COLO668 (cell line): ENCODE measurements around the gene CLCN4.

Experiments
- DNase-seq: peaks from one replicate; lab custom pipeline; 2025; ENCODE audit not compliant: unreplicated experiment; lab: John Stamatoyannopoulos, UW

CLCN4 gene

DNA sequence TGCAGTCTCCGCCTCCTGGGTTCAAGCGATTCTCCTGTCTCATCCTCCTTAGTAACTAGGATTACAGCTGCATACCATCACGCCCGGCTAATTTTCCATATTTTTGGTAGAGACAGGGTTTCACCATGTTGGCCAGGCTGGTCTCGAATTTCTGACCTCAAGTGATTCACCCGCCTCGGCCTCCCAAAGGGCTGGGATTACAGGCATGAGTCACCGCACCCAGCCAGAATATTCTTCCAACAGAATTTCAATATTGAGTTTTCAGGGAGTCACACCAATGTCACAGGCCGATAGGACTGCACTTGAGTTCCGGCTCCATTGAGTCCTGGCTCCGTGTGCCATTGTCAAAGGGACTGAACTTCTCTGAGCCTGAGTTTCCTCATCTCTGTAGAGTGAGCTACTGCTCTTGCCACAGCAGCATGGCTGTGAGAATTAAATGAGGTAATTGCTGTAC is 82.9 kb downstream of the CLCN4 start:
- no peak for DNase-seq

DNA sequence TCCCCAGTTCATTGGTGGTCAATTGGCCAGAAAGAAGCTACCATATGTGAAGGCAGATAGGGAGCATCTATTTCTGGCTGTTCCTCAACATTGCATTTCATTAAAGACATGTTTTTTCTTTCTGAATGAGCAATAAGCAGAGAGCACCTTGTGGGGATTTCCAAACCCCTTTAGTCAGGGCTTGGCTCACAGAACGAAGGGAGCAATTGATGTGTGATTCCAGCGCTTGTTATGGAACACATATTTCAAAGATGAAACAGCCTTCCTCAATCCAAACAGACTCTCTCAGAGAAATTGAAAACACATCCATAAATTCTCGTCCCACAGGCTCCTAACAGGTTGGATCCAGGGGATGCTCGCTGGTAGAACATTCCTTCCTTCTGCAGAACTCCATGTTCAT is 84.1 kb downstream of the CLCN4 start:
- DNase-seq, result no peak

DNA sequence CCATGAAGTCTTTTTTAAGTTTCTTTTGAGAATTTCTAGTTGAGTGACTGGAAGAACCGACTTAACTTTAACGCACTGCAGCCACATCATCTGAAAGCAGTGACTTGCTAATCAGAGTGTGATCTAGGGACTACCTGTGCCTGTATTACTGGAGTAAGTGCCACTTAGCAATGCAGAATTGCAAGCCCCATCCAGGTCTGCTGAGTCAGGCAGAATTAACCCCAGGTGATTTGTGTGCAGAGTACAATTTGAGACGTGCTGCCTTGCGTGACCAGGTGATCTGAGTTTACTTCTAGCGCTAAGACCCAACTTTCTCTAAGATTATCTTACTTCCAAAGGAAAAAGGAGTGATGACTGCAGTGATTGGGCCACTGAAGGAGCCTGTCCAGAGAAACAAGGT is 85.3 kb downstream of the CLCN4 start:
- no peak for DNase-seq

DNA sequence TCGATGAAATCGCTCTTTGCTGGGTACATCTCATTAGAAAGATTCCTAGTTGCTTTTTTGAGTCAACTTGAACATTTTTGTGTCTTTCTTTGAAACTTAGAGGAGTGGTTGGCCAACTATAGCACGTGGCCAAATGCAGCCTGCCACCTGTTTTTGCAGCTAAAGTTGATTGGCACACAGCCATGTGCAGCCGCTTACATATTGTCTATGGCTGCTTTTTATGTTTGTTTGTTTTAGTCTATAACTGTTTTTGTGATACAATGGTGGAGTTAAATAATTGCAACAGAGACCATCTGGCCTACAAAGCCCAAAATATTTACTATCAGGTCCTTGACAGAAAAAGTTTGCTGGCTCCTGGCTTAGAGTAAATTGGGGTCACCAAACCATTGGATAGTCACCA is 86.3 kb downstream of the CLCN4 start:
- DNase-seq, result peak; percentile 22

DNA sequence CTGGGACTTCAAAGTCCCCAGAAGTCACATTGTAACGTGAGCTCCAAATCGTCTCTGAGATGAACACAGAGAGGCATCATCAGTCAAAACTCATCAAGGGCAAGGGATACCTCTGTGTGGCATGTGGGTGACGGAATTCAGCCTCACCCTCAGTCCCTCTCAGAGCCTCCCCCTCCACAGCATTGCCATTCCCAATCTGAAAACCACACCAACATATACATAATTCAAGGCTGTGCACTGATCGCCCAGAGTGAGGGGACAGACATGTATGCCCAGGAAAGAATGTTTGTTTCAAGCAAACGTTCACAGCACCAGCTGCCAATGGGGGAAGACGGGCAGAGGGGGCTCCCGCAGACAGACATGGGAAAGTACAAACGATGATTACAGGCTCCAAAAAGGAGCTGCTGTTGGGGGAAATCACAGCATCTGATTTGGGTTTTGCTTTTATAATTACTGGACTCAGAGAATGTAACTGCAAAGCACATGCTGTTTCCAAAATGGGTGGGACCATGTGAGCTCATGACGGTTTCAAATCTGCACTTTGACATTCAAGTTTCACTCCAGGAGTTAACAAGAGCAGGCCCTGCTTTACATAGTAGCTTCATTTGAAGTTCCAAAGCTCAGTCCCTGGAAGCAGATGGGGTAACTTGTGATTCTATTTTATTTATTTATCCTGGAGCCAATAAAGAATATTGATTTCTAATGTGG is 88.3 kb downstream of the CLCN4 start:
- DNase-seq, result no peak

DNA sequence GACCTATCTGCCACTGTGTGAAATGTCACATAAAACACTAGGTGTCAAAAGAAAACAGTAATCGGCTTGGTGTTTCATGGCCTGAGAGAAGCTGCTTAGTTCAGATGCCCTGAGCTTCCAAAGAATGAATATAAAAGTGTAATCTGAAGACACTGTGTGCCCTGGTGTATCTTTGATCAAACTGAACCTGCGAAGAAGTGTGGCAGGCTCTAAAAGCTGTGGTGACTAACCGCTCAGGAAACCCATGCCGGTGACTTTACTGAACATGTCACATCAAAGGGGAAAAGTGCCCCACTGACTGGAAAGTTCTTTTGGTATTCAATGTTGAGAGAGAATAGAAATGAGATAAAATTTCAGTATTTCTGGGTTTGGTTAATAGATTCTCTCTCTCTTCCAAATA is 89.1 kb downstream of the CLCN4 start:
- DNase-seq, result no peak

DNA sequence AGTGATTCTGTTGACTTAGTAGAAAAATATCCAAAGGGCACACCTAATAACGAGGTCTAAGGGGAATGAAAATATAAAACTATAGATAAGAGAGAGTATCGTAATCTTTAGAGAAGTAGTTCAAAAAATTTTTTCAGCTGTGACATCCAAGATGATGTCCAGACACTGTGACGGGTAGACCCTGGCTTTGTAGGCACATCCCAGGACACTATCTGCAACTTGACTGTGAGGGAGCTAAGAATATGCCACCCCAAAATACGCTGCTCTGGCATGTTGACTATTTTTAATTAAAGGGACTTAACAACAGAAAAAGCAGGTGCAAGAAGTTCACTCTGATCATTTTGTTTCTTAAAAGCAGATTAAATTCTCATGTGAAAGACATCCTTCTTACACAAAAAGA is 89.5 kb downstream of the CLCN4 start:
- no peak for DNase-seq

DNA sequence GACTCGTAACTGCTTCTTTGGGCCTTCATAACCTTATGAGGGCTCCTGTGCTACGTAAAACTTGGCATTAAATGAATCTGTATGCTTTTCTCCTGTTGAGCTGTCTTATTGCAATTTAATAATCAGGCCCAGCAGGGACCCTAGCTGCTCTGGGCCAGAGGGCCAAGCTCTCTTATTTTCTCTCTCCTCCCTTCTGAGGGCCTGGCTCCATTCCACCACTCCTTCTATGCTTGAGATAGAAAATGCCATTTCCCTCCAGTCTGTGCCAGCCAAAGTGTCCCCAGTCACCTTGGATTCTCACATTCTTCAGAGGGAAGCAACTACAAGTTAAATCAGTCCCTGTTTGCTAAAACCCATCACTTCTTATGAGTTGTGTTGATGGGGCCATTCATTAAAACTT is 90.1 kb downstream of the CLCN4 start:
- DNase-seq, result no peak

DNA sequence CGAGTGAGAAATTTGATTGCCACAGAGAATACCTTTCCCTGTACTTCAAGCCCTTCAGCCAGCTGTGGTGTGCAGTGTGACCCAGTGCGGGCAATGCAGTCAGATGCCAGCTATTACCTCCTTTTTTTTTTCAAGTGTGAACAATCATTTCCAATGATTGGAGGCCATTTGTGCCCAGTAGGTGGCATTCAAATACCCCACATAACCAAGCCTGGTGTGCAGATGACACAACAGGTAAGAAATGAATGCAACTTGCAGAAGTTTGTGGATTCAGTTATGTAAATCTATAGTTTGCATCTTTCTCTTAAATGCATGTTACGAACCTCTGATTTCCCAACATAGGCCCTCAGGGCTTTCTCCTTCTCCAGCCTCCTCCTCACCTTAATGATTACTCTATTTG is 98.0 kb downstream of the CLCN4 start:
- DNase-seq, result peak; percentile 3

DNA sequence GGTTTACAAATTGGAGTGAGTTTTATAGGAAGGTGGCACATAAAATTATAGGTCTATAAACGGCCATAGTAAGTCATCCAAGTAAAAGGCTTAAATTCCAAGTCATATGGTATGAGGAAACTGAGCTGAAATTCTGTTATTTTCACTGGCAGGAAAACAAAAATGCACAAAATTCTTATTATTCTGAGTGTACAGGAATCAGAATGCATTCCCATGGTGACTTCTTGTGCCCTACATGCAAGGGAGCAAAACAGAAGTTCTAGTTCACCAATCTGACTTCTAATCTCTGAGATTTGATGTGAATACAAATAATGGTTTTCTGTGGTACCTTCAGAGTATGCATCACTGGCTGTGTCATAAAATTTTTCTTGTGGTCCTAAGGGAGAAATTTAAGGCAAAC is 102.9 kb downstream of the CLCN4 start:
- no peak for DNase-seq

DNA sequence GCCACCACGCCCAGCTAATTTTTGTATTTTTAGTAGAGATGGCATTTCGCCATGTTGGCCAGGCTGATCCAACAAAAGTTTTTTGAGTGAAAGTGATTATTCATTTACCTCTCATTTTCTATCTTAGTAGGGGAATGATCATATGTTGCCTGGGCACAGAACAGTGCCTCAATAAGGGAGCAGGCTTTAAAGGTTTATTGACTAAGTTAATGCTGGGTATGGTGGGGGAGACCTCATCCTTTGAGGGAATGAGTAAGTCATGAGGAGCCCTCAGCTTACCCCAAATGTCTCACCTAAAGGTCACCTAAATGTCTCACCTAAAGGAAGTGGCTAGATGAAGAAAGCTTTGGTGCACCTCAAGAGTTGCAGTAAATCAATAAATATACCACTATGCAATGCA is 109.0 kb downstream of the CLCN4 start:
- no peak for DNase-seq

DNA sequence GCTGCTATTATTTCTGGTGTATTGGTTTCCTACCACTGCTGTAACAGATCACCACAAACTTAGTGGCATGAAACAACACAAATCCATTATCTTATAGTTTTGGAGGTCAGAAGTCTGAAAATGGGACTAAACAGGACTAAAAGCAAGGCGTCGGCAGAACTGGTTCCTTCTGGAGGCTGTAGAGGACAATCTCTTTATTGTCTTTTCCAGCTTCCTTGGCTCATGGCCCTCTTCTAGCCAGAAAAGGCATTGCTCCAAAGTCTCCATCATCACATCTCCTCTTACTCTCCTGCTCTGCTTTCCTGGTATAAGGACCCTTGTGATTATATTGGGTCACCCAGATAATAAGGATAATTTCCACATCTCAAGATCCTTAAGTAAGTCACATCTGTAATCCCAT is 121.9 kb downstream of the CLCN4 start:
- DNase-seq, result no peak

DNA sequence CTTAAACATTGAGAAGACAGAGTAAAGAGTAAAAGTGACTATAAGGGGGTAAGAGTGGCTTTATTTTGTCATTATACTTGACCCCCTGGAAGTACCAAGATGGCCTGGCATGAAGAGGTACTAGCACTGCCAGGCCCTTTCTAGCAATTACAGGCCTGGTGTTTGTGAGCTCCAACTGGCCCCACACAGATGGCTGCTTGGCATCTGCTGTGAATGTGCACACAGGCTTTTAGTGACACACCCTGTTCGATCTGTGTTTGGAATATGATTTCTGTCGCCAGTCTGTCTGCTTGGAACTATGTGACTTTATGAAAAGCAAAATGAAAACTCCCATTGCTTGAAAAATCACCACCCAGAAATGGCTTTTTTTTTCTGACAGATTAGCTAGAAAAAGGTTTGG is 123.3 kb downstream of the CLCN4 start:
- no peak for DNase-seq

DNA sequence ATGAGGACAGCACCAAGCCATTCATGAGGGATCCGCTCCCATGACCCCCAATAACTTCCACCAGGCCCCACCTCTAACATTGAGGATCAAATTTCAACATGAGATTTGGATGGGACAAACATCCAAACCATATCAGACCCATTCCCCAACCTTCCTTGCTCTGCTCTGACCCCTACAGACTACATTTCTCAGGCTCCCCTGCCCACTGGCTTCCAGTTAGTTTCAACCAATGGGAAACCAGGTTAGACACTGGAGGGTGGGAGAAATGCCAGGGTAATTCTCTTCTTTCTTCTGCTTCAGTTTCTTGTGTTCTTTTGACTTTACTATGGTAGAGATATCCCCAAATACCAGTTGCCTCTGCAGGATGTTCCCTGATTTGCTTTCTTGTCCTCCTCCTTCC is 125.7 kb downstream of the CLCN4 start:
- no peak for DNase-seq

DNA sequence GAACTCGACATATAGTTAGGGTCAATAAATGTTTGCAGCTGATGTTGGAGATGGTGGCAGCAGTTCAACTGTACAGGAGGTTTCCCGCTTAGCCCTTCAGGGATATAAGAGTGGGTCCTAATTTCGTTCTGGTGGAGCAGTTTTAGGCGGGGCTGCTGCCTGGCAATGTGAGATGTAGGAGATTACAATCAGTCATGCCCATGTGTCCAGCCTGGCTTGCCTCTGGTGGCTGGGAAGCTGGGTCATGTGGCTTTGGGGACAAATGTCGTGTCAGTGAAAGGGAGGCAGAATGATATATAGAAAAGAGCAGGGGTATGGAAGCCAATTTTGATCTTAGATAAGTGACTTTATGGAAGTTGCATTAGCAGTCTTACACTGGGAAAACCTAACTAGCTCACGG is 129.4 kb downstream of the CLCN4 start:
- DNase-seq, result no peak
